SK-N-SH (cell line): ENCODE measurements around the gene FYB1. TPM values are rescaled to one million over a fixed set of nuclear protein-coding genes. Genes with fewer than 3 reads are reported as not detected.

Source experiments
- CTCF ChIA-PET: fragments of 300-600, 350-600 bp; formaldehyde crosslinking; extraction: SDS; loops from one replicate; lab custom pipeline; 2021; lab: Yijun Ruan, JAX
- POLR2A ChIA-PET: fragments of 350-600 bp; sonication (Branson Sonifier 250); formaldehyde crosslinking; extraction: SDS; loops from one replicate; lab custom pipeline; 2020; ENCODE audit warnings: antibody characterized with exemption, inconsistent platforms; lab: Yijun Ruan, JAX
- DNase-seq: peaks from one replicate; pipeline ENCODE4 v3.0.0; 2012
- H2AFZ ChIP-seq: fragments of 200-600 bp; sonication (generic); 2 replicates; pipeline ENCODE4 v1.8.1; 2016; ENCODE audit warnings: antibody characterized with exemption, mild to moderate bottlenecking, low read depth
- H3F3A ChIP-seq: fragments of 200-600 bp; sonication (generic); replicated peaks from 2 replicates; pipeline ENCODE3; 2016; ENCODE audit warnings: antibody characterized with exemption, mild to moderate bottlenecking; ENCODE audit not compliant: insufficient read depth
- H3K27ac ChIP-seq, 2 experiments: fragments of 200-500 bp in 1 of 2; fragments of 200-600 bp in 1 of 2; sonication (Bioruptor generic) in 1 of 2; sonication (generic), shearing (Covaris generic) in 1 of 2; 2 replicates each; pipeline versions ENCODE4 v1.5.1 to v1.6.1; 2014 to 2016; ENCODE audit warnings: low read depth in 2 of 2, inconsistent platforms in 1 of 2, low read length in 1 of 2, mild to moderate bottlenecking in 1 of 2, mixed read lengths in 1 of 2
- H3K27me3 ChIP-seq: fragments of 200-600 bp; sonication (generic), shearing (Covaris generic); 2 replicates; pipeline ENCODE4 v1.6.1; 2016; ENCODE audit warnings: mixed run types; ENCODE audit not compliant: insufficient read depth
- H3K36me3 ChIP-seq, 2 experiments: fragments of 200-500 bp in 1 of 2; fragments of 200-600 bp in 1 of 2; sonication (Bioruptor generic) in 1 of 2; sonication (generic) in 1 of 2; replicated peaks in 1 of 2; 2 replicates each; pipeline versions ENCODE3 to v1.5.1; 2014 to 2016; ENCODE audit warnings: low read length in 1 of 2, mild to moderate bottlenecking in 1 of 2; ENCODE audit not compliant: insufficient read depth in 2 of 2, control insufficient read depth in 1 of 2
- H3K4me1 ChIP-seq, 2 experiments: fragments of 200-500 bp in 1 of 2; fragments of 200-600 bp in 1 of 2; sonication (Bioruptor generic) in 1 of 2; sonication (generic), shearing (Covaris generic) in 1 of 2; 2 replicates each; pipeline versions ENCODE4 v1.5.1 to v1.6.1; 2014 to 2016; ENCODE audit warnings: low read depth in 1 of 2, low read length in 1 of 2, mixed run types in 1 of 2; ENCODE audit not compliant: insufficient read depth in 2 of 2, control insufficient read depth in 1 of 2
- H3K4me2 ChIP-seq: fragments of 200-600 bp; sonication (generic), shearing (Covaris generic); 2 replicates; pipeline ENCODE4 v1.6.1; 2017; ENCODE audit warnings: mixed run types
- H3K4me3 ChIP-seq, 2 experiments: fragments of 200-500 bp in 1 of 2; fragments of 200-600 bp in 1 of 2; sonication (Bioruptor generic) in 1 of 2; sonication (generic), shearing (Covaris generic) in 1 of 2; 2 replicates each; pipeline versions ENCODE4 v1.5.1 to v1.8.1; 2014 to 2016; ENCODE audit warnings: low read depth in 2 of 2, inconsistent platforms in 1 of 2, low read length in 1 of 2, mild to moderate bottlenecking in 1 of 2, mixed read lengths in 1 of 2, moderate library complexity in 1 of 2
- H3K79me2 ChIP-seq: fragments of 200-600 bp; sonication (generic); 2 replicates; pipeline ENCODE4 v1.8.1; 2017; ENCODE audit warnings: mild to moderate bottlenecking; ENCODE audit not compliant: insufficient read depth
- H3K9ac ChIP-seq: fragments of 200-600 bp; sonication (generic); 2 replicates; pipeline ENCODE4 v1.6.1; 2017; ENCODE audit warnings: mixed run types
- H3K9me2 ChIP-seq: fragments of 200-600 bp; sonication (generic); 2 replicates; pipeline ENCODE4 v1.6.1; 2017; ENCODE audit warnings: mixed run types
- H3K9me3 ChIP-seq: fragments of 200-600 bp; sonication (generic); 2 replicates; pipeline ENCODE4 v1.6.1; 2017; ENCODE audit warnings: mixed run types, mild to moderate bottlenecking, moderate library complexity
- H4K20me1 ChIP-seq: fragments of 200-600 bp; sonication (generic); 2 replicates; pipeline ENCODE4 v1.6.1; 2017; ENCODE audit warnings: mild to moderate bottlenecking, mixed run types; ENCODE audit not compliant: insufficient read depth
- CHD2 ChIP-seq: fragments of 150-350 bp; IDR thresholded peaks from 2 replicates; pipeline ENCODE4 v1.6.1; 2018; ENCODE audit warnings: low read length; ENCODE audit not compliant: partially characterized antibody
- ELF1 ChIP-seq: IDR thresholded peaks from 2 replicates; pipeline ENCODE4 v1.4.0; 2012
- FOXM1 ChIP-seq: IDR thresholded peaks from 2 replicates; pipeline ENCODE4 v1.4.0; 2012; ENCODE audit warnings: low read depth, mild to moderate bottlenecking
- IRF3 ChIP-seq: fragments of 150-350 bp; IDR thresholded peaks from 2 replicates; pipeline ENCODE4 v1.6.1; 2016; ENCODE audit warnings: mild to moderate bottlenecking, low read depth, low read length
- JUND ChIP-seq: IDR thresholded peaks from 2 replicates; pipeline ENCODE4 v1.4.0; 2012
- NRF1 ChIP-seq: IDR thresholded peaks from 2 replicates; pipeline ENCODE4 v1.6.1; 2012; ENCODE audit warnings: low read depth, mild to moderate bottlenecking, low read length
- RCOR1 ChIP-seq: fragments of 150-350 bp; IDR thresholded peaks from 2 replicates; pipeline ENCODE4 v1.6.1; 2017; ENCODE audit warnings: antibody characterized with exemption, low read length
- TAF1 ChIP-seq: IDR thresholded peaks from 2 replicates; pipeline ENCODE4 v1.6.1; 2012; ENCODE audit warnings: low read depth, mild to moderate bottlenecking, low read length, moderate library complexity, borderline replicate concordance
- TCF12 ChIP-seq: IDR thresholded peaks from 2 replicates; pipeline ENCODE4 v1.4.0; 2012
- USF1 ChIP-seq: IDR thresholded peaks from 2 replicates; pipeline ENCODE4 v1.4.0; 2012; ENCODE audit warnings: low read depth, borderline replicate concordance
- USF2 ChIP-seq: fragments of 150-350 bp; IDR thresholded peaks from 2 replicates; pipeline ENCODE4 v1.6.1; 2017; ENCODE audit warnings: antibody characterized with exemption, low read length, low read depth, borderline replicate concordance
- YY1 ChIP-seq: IDR thresholded peaks from 2 replicates; pipeline ENCODE4 v1.4.0; 2012; ENCODE audit warnings: low read depth, mild to moderate bottlenecking
- WGBS: methylation state at CpG from one replicate; pipeline ENCODE4 v1.1.6; 2017; ENCODE audit warnings: low lambda C conversion rate; 5-methylcytosine and 5-hydroxymethylcytosine counted together
- polyA plus RNA-seq, 3 experiments: library from polyadenylated mRNA; depleted of rRNA; stranded (reverse); fragments of >200 nt; gene quantifications; 2 replicates each; pipeline ENCODE4 v1.2.3, GENCODE V29; 2012
- TF ChIP-seq, protein P1 (sequence below): IDR thresholded peaks from 2 replicates; pipeline ENCODE4 v1.4.0; 2012; ENCODE audit warnings: low read depth, borderline replicate concordance
- TF ChIP-seq, protein P2 (sequence below): fragments of 200-600 bp; sonication (generic); IDR thresholded peaks from 2 replicates; pipeline ENCODE4 v1.6.1; 2017; ENCODE audit warnings: antibody characterized with exemption, mild to moderate bottlenecking, moderate library complexity
- TF ChIP-seq, protein P3 (sequence below): IDR thresholded peaks from 2 replicates; pipeline ENCODE4 v1.6.1; 2012; ENCODE audit warnings: mild to moderate bottlenecking, low read depth, low read length, moderate library complexity

The FYB1 gene
- polyA plus RNA-seq, 1 of the 3 experiments (the other 2 are of a cell fraction) = not detected

DNA sequence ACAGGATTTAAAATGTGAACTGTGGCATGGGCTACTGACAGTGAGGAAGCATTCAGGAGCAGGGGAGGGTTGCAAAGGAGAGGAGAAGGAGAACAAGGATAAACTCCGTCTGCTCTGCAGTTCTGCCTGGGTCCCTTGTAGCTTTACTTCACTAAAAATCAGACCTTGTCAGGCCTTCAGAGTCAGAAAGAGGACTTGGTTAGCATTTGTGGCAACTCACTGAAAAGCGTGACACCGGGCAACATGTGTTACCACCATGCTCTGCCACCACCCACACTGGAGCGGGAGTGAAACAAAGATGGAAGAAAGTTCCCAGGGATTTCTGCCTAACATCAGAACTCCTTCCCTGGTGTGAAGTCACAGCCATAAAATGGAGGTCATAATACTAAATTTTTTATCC lies 19.3 kb downstream of the FYB1 start:
- Histone ChIP-seq H2AFZ (no peak overlapping the region), H3K4me1 (no peaks in the 10 kb centered on the region), H3K79me2 (no peaks in the 10 kb centered on the region), H3K27me3 (peaks cover 66% of the 10 kb centered on the region), H3K9me3 (no peaks in the 10 kb centered on the region), H3K36me3 (no peaks in the 10 kb centered on the region), H3F3A (no peaks in the 10 kb centered on the region), H4K20me1 (no peaks in the 10 kb centered on the region), H3K4me2 (no peak overlapping the region), H3K9ac (no peak overlapping the region), H3K4me3 (no peak overlapping the region), H3K27ac (no peak overlapping the region), H3K9me2 (no peaks in the 10 kb centered on the region)
- POLR2A ChIA-PET = no interaction called here
- no peak for DNase-seq
- no peak for TF ChIP-seq CHD2
- TF ChIP-seq, protein P1, sequence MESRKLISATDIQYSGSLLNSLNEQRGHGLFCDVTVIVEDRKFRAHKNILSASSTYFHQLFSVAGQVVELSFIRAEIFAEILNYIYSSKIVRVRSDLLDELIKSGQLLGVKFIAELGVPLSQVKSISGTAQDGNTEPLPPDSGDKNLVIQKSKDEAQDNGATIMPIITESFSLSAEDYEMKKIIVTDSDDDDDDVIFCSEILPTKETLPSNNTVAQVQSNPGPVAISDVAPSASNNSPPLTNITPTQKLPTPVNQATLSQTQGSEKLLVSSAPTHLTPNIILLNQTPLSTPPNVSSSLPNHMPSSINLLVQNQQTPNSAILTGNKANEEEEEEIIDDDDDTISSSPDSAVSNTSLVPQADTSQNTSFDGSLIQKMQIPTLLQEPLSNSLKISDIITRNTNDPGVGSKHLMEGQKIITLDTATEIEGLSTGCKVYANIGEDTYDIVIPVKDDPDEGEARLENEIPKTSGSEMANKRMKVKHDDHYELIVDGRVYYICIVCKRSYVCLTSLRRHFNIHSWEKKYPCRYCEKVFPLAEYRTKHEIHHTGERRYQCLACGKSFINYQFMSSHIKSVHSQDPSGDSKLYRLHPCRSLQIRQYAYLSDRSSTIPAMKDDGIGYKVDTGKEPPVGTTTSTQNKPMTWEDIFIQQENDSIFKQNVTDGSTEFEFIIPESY = no peak
- TF ChIP-seq ELF1 = no peak
- no peak for TF ChIP-seq YY1
- no peak for TF ChIP-seq NRF1
- WGBS = 23% methylated on average over 4 of the region's 4 CpGs
- CTCF ChIA-PET = no interaction called here

GRCh38 chr5:39199335-39199734 lies 20.0 kb downstream of the FYB1 start:
- WGBS = 4% methylated on average over 3 of the region's 3 CpGs
- H3K79me2 ChIP-seq = no peaks in the 10 kb centered on the region
- H3K9me2 ChIP-seq = no peaks in the 10 kb centered on the region
- no peak overlapping the region for H3K4me2 ChIP-seq
- no peaks in the 10 kb centered on the region for H3K36me3 ChIP-seq
- no peak for DNase-seq
- ChIA-PET POLR2A (no interaction called here), CTCF (interaction anchor here (1.9 kb wide), 1 partner anchor 18 kb away, joined by 4 read pairs; no protein-coding TSS in a partner anchor)
- H4K20me1 ChIP-seq = no peaks in the 10 kb centered on the region
- H3K9ac ChIP-seq = no peak overlapping the region
- H3K9me3 ChIP-seq = no peaks in the 10 kb centered on the region
- H3K27ac ChIP-seq = no peak overlapping the region
- H3F3A ChIP-seq = no peaks in the 10 kb centered on the region
- peaks cover 66% of the 10 kb centered on the region for H3K27me3 ChIP-seq
- H3K4me3 ChIP-seq = no peak overlapping the region
- no peak overlapping the region for H2AFZ ChIP-seq
- H3K4me1 ChIP-seq = no peaks in the 10 kb centered on the region
- no peak for TF ChIP-seq FOXM1
- TF ChIP-seq, protein P1 = no peak
- no peak for TF ChIP-seq JUND
- TF ChIP-seq YY1 = no peak
- TF ChIP-seq, protein P2, sequence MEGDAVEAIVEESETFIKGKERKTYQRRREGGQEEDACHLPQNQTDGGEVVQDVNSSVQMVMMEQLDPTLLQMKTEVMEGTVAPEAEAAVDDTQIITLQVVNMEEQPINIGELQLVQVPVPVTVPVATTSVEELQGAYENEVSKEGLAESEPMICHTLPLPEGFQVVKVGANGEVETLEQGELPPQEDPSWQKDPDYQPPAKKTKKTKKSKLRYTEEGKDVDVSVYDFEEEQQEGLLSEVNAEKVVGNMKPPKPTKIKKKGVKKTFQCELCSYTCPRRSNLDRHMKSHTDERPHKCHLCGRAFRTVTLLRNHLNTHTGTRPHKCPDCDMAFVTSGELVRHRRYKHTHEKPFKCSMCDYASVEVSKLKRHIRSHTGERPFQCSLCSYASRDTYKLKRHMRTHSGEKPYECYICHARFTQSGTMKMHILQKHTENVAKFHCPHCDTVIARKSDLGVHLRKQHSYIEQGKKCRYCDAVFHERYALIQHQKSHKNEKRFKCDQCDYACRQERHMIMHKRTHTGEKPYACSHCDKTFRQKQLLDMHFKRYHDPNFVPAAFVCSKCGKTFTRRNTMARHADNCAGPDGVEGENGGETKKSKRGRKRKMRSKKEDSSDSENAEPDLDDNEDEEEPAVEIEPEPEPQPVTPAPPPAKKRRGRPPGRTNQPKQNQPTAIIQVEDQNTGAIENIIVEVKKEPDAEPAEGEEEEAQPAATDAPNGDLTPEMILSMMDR = no peak
- no peak for TF ChIP-seq RCOR1
- TF ChIP-seq, protein P3, sequence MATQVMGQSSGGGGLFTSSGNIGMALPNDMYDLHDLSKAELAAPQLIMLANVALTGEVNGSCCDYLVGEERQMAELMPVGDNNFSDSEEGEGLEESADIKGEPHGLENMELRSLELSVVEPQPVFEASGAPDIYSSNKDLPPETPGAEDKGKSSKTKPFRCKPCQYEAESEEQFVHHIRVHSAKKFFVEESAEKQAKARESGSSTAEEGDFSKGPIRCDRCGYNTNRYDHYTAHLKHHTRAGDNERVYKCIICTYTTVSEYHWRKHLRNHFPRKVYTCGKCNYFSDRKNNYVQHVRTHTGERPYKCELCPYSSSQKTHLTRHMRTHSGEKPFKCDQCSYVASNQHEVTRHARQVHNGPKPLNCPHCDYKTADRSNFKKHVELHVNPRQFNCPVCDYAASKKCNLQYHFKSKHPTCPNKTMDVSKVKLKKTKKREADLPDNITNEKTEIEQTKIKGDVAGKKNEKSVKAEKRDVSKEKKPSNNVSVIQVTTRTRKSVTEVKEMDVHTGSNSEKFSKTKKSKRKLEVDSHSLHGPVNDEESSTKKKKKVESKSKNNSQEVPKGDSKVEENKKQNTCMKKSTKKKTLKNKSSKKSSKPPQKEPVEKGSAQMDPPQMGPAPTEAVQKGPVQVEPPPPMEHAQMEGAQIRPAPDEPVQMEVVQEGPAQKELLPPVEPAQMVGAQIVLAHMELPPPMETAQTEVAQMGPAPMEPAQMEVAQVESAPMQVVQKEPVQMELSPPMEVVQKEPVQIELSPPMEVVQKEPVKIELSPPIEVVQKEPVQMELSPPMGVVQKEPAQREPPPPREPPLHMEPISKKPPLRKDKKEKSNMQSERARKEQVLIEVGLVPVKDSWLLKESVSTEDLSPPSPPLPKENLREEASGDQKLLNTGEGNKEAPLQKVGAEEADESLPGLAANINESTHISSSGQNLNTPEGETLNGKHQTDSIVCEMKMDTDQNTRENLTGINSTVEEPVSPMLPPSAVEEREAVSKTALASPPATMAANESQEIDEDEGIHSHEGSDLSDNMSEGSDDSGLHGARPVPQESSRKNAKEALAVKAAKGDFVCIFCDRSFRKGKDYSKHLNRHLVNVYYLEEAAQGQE = no peak
- no peak for TF ChIP-seq USF2
- TF ChIP-seq ELF1 = no peak
- TF ChIP-seq TAF1 = no peak
- no peak for TF ChIP-seq TCF12
- TF ChIP-seq USF1 = no peak
- no peak for TF ChIP-seq IRF3
